ENCODE results near the gene NUP93. TPM values are rescaled to one million over a fixed set of nuclear protein-coding genes. Genes with fewer than 3 reads are reported as not detected.

Gene NUP93
- total RNA-seq, 1 donor from 2014 or later = 57.2 TPM

DNA sequence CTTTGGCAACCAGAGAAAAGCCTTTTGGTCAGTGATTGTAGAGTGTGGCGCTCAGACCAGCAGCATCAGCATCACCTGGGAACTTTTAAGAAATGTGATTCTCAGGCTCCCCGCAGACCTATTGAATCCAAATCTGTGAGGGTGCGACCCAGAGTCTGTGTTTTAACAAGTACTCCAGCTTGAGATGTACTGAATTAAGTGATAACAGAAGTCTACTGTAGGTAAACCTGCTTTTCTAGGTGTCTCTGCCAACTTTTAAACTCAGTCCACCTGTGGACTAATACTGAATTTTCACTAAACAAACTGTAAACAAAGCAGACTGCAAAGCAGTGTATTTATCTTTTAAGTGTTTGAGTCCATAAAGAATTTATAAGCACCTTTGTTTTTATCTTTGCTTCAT lies 43.6 kb downstream of the NUP93 start:
- intact Hi-C loops (cut with DNase I) = no loop called here
- Histone ChIP-seq H3K36me3 (no peaks in the 10 kb centered on the region), H3K4me3 (no peak overlapping the region), H3K4me1 (peaks cover 24% of the 10 kb centered on the region), H3K27ac (no peak overlapping the region), H3K9me3 (no peaks in the 10 kb centered on the region), H3K27me3 (no peaks in the 10 kb centered on the region)
- DNase-seq (no peak), ATAC-seq (no peak)
- TF ChIP-seq, protein P1, sequence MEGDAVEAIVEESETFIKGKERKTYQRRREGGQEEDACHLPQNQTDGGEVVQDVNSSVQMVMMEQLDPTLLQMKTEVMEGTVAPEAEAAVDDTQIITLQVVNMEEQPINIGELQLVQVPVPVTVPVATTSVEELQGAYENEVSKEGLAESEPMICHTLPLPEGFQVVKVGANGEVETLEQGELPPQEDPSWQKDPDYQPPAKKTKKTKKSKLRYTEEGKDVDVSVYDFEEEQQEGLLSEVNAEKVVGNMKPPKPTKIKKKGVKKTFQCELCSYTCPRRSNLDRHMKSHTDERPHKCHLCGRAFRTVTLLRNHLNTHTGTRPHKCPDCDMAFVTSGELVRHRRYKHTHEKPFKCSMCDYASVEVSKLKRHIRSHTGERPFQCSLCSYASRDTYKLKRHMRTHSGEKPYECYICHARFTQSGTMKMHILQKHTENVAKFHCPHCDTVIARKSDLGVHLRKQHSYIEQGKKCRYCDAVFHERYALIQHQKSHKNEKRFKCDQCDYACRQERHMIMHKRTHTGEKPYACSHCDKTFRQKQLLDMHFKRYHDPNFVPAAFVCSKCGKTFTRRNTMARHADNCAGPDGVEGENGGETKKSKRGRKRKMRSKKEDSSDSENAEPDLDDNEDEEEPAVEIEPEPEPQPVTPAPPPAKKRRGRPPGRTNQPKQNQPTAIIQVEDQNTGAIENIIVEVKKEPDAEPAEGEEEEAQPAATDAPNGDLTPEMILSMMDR (IDR thresholded peaks at IDR 0.05) = no peak

DNA sequence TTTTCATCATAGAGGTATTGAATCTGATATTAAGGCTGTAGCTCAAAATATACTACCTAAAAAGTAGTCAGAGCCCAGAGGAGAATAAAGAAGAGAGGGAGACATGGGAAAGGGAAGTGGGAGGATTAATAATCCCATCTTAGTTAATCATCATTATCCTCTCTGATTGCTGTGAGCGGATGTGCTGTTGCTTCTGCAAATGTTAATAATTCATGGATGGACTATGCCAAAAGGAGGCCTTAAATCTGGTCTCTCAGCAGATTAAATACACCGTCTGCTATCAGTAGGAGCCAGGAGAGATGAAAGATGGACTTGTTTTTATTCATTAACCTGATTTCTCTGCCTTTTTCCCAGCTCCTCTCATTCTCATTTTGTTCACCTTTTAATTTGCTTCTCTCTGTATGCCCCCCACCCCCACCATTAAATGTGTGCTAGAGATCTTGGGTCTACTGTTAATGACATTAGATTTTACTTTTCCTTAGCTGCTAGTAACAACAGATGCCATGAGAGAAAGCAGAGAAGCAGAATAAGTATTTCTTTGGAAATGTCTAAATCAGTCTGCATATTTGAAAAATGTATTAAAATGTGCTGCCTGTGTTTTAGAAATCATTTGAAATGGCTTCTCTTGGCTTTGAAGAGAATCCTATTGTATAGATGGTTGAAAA lies 44.2 kb downstream of the NUP93 start:
- no peaks in the 10 kb centered on the region for H3K9me3 ChIP-seq
- H3K27ac ChIP-seq = no peak overlapping the region
- no peak overlapping the region for H3K4me3 ChIP-seq
- peaks cover 24% of the 10 kb centered on the region for H3K4me1 ChIP-seq
- TF ChIP-seq, protein P1 (IDR thresholded peaks at IDR 0.05) = no peak
- no peak for DNase-seq
- no peak for ATAC-seq
- no peaks in the 10 kb centered on the region for H3K27me3 ChIP-seq
- no peaks in the 10 kb centered on the region for H3K36me3 ChIP-seq
- intact Hi-C loops (cut with DNase I) = no loop called here

DNA sequence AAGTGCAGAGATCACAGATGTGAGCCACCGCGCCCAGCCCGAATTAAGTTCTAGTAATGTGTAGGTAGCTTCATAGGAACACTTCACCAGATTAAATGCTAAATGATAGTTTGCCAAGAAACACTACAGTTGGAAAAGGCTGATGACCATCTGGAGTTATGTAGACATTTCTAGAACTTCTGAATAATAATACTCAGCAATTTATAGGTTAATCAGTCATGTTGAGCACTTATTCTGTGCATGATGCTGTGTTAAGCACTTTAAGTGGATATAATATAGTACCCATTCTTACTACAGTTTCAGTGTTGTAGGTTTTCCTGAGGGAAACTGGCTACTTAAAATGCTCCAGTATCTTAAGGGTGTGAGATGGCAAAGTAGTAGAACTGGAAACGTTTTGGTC lies 45.2 kb downstream of the NUP93 start:
- intact Hi-C loops (cut with DNase I) = no loop called here
- DNase-seq = no peak
- TF ChIP-seq, protein P1 (IDR thresholded peaks at IDR 0.05) = no peak

DNA sequence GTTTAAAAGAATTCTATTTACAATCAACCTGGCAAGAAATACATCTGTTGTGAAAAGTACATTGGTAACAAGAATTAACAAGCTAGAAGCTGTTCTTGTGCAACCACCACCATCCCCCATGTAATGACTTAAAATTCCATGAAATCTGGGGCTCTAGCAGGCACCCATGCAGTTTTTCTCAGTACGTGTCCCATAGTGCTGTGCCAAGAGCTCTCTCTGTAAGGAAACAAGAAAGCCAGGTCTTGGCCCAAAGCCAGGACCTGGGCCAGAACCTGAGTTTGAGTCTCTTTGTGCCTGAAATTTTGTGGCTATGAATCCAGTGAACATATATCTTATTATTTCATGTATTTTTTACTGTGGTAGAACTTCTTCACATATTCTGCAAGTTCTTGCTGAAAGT lies 46.6 kb downstream of the NUP93 start:
- ATAC-seq (no peak), DNase-seq (no peak)
- Histone ChIP-seq H3K36me3 (no peaks in the 10 kb centered on the region), H3K4me1 (peaks cover 15% of the 10 kb centered on the region), H3K4me3 (no peak overlapping the region), H3K27ac (no peak overlapping the region), H3K9me3 (no peaks in the 10 kb centered on the region), H3K27me3 (no peaks in the 10 kb centered on the region)
- TF ChIP-seq, protein P1 (IDR thresholded peaks at IDR 0.05) = no peak
- intact Hi-C loops (cut with DNase I) = no loop called here

More for the DNA sequence above, 45.2 kb downstream of the NUP93 start:
- H3K4me1 ChIP-seq = peaks cover 15% of the 10 kb centered on the region
- H3K27ac ChIP-seq = no peak overlapping the region
- no peak overlapping the region for H3K4me3 ChIP-seq
- no peak for ATAC-seq
- no peaks in the 10 kb centered on the region for H3K36me3 ChIP-seq
- H3K27me3 ChIP-seq = no peaks in the 10 kb centered on the region
- H3K9me3 ChIP-seq = no peaks in the 10 kb centered on the region

DNA sequence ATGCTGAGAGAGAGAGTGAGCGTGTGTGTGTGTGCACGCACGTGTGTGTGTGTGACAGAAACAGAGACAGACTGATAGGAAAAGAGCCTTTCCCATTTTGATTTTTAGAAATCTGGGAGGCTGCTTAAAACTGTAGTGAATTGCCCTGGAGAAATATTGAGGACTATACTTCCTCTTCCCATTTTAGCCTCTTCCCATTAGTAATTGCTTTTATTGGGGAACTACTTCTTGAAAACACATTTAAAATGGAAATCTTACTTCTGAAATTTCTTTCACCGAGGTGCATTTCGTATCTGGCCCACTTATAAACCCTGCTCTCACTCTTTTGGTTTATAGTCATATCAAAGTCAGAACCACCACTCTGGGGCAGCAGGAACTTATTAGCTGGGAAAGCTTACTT lies 47.1 kb downstream of the NUP93 start:
- ATAC-seq (no peak), DNase-seq (no peak)
- Histone ChIP-seq H3K27me3 (no peaks in the 10 kb centered on the region), H3K4me1 (peaks cover 15% of the 10 kb centered on the region), H3K4me3 (no peak overlapping the region), H3K27ac (no peak overlapping the region), H3K9me3 (no peaks in the 10 kb centered on the region), H3K36me3 (no peaks in the 10 kb centered on the region)
- intact Hi-C loops (cut with DNase I) = no loop called here
- TF ChIP-seq, protein P1 (IDR thresholded peaks at IDR 0.05) = no peak

DNA sequence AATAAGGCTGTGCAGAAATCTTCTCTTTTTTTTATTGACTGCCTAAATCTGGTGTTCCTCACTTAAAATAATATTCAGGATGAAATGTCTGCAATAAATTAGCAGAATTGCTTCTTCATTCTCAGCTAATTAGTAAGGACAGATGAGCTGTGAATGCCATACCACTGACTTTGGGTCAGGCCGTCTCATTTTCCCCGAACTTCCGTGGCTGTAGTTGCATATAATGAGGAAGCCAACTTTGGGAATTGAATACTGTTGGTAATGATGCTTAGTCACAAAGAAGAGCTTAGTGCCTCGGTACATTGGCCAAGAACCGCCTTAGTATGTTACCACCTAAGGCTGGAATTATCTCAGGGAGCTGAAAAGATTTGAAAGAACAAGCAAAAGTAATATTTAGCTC lies 47.6 kb downstream of the NUP93 start:
- Histone ChIP-seq H3K27ac (no peak overlapping the region), H3K4me3 (no peak overlapping the region), H3K36me3 (no peaks in the 10 kb centered on the region), H3K27me3 (no peaks in the 10 kb centered on the region), H3K4me1 (peaks cover 14% of the 10 kb centered on the region), H3K9me3 (no peaks in the 10 kb centered on the region)
- intact Hi-C loops (cut with DNase I) = no loop called here
- ATAC-seq (no peak), DNase-seq (no peak)
- TF ChIP-seq, protein P1 (IDR thresholded peaks at IDR 0.05) = no peak

All from upper lobe of right lung (tissue), 1 donor.